Fibroblast of the conjunctiva (primary cell): Measurements from ENCODE around the gene SRRM1.
"Not testable (repeated sequence)": the region's sequence is repeated elsewhere in the genome, so short reads cannot be mapped to it uniquely, and the experiment has no call there.

Experiments
- DNase-seq: peaks from one replicate; pipeline ENCODE4 v3.0.0-alpha.2; 2010; ENCODE audit warnings: low read depth

The SRRM1 gene

DNA sequence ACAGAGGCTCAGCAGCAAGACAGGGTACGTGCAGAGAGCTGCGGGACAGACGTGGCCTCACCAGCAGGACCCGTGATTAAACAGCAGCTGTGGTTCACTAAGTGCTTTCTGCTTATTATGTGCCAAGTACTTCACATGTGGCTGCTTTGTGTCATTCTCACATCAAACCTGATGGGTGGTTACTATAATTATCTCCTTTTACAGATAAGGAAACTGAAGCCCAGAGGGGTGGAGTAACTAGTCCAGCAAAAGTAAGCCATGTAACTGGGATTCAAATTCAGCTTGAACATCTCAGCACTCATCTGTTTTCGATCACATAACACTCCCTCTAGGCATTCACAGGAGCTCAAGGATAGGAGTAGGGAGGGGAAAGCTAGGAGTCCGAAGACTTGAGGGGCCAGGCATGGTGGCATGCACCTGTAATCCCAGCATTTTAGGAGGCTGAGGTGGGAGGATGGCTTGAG is 51.3 kb downstream of the SRRM1 start:
- no peak for DNase-seq

DNA sequence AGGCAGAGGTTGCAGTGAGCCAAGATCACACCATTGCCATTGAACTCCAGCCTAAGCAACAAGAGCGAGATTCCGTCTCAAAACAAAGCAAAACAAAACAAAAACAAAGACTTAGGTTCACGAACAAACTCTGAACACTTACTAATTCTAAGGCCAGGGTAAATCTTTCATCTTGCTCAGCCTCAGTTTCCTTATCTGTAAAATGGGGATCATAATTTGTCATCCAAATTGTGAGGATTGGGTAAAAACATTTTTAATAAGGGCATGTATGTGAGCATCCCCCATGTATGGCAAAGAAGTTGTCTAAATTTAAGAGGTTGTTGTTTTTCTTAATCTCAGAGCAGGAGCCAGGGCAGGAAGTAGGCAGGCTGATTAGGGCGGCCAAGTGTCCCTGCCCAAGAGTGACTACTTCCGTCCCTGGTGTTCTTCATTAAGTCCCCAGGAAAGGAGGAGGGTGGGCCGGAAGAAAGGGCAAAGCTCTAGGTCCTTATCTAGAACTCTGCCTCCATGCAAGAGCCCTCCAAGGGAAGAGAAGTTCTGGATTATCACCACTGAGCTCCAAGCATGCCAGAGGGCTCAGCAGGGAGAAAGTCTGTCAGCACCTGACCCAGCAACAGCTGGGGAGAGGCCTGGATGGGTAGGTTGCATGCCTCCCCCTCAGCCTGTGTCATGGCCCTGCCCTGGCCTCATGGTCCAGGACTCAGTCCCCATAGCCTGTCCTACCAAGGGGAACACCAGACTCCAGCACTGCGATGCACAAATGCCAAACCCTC is 52.3 kb downstream of the SRRM1 start:
- no peak for DNase-seq

DNA sequence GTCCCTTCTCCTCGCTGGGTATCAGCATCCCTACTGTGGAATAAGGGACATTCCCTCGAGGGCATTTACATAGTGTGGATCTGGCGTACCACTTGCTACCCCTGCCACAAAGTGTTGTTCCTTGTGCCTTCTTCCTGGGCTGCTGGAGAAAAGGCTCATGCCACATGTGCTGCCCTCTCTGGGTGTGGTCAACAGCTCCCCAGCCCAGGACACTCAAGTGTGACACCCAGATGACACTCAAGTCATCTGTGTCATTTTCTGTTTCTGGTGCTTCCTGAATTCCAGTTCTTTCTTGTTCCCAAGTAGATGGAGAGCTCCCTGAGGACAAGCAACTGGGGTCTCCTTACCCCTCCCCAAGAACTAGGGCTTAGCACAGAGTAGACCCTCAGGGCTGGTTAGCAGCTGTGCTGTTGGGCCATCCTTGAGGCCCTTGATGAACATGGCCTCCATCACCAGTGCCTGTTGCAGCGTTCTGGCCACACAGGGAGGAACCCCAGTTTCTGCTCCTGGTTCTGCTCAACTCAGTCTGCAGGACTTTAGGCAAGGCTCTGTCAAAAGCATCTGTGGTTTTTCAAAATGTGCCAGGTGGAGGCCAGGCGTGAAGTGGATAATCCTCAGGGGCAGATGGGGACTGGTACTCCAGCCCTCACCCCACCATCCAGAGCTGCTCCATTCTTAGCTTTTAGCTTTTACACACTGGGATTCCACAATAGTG is 53.1 kb downstream of the SRRM1 start:
- no peak for DNase-seq

DNA sequence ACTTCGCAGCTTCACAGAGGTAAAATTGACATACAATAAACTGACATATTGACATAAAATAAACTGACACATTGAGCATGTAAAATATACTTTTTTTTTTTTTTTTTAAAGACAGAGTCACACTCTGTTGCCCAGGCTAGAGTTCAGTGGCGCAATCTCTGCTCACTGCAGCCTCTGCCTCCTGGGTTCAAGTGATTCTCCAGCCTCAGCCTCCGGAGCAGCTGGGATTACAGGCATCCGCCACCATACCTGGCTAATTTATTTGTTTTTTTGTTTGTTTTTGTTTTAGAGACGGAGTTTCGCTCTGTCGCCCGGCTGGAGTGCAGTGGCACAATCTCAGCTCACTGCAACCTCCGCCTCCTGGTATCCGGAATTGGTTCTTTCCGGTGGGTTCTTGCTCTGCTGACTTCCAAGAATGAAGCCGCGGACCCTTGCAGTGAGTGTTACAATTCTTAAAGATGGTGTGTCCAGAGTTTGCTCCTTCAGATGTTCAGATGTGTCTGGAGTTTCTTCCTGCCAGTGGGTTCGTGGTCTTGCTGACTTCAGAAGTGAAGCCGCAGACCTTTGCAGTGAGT is 53.7 kb downstream of the SRRM1 start:
- DNase-seq = no peak

DNA sequence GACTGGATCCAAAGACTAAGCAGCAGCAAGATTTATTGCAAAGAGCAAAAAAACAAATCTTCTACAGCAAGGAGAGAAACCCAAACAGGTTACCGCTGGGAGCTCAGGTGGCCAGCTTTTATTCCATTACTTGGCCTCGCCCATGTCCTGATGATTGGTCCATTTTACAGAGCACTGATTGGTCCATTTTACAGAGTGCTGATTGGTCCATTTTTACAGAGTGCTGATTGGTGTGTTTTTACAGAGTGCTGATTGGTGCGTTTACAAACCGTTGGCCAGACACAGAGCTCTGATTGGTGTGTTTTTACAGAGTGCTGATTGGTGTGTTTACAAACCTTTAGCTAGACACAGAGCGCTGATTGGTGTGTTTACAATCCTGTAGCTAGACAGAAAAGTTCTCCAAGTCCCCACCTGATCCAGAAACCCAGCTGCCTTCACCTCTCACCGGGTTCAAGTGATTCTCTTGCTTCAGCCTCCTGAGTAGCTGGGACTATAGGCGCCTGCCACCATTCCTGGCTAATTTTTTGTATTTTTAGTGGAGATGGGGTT is 54.4 kb downstream of the SRRM1 start:
- not testable (repeated sequence) for DNase-seq

DNA sequence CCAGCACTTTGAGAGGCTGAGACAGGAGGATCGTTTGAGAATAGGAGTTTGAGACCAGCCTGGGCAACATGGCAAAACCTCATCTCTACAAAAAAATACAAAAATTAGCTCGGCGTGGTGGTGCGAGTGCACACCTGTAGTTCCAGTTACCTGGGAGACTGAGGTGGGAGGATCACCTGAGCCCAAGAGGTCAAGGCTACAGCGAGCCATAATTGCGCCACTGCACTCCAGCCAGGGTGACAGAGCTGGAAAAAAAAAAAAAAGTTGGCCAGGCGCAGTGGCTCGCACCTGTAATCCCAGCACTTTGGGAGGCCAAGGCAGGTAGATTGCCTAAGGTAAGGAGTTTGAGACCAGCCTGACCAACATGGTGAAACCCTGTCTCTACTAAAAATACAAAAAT is 55.2 kb downstream of the SRRM1 start:
- not testable (repeated sequence) for DNase-seq

DNA sequence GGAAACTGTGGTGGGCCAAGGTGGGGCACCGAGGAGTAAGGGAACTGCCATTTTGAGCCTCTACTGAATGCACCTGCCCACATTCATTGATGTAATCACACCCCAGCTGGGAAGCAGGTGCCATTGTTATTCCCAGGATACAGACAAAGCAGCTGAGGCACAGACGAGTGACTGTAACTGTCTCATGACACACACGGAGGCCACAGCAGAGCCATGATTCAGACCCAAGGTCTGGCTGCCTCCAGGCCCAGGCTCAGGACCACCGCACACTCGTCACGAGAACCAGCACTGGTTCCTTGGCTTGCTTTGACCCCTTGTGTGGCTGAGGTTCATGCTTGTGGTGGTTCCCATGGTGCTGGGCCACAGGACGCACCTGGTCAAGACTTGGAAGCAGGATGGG is 56.5 kb downstream of the SRRM1 start:
- DNase-seq = no peak

DNA sequence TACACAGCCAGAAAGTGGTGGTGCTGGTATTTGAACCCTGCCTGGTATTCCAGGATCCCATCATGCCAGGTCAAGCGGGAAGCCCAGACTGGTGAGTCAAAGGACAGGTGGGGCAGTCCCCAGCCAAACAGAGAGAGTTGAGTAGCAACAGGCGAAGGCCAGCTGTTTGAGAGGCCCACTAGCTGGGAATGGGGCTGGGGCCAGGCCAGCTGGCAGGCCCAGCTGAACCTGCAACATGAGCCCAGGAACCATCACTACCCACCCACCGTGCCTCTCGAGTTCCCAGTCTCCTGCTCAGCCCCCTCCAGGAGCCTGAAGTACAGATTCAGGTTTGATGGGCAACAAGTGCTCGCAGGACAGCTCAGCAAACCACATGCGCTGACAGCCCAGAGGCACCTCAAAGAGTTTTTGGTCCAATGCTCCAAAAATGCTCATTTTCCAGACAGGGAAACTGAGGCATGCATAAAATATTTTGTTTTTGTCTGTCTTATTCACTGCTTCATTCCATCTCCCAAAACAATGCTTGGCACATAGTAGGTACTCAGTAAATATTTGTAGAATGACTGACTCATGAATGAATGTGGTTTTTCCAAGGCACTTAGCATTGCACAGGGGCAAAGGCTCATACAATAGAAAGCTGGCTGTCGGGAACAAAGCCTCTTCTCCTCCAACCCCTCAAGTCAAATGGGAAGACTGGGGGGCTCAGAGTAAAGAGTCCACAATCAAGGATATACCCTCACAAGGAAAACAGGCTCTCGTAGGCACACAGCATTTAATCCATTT is 59.6 kb downstream of the SRRM1 start:
- no peak for DNase-seq

DNA sequence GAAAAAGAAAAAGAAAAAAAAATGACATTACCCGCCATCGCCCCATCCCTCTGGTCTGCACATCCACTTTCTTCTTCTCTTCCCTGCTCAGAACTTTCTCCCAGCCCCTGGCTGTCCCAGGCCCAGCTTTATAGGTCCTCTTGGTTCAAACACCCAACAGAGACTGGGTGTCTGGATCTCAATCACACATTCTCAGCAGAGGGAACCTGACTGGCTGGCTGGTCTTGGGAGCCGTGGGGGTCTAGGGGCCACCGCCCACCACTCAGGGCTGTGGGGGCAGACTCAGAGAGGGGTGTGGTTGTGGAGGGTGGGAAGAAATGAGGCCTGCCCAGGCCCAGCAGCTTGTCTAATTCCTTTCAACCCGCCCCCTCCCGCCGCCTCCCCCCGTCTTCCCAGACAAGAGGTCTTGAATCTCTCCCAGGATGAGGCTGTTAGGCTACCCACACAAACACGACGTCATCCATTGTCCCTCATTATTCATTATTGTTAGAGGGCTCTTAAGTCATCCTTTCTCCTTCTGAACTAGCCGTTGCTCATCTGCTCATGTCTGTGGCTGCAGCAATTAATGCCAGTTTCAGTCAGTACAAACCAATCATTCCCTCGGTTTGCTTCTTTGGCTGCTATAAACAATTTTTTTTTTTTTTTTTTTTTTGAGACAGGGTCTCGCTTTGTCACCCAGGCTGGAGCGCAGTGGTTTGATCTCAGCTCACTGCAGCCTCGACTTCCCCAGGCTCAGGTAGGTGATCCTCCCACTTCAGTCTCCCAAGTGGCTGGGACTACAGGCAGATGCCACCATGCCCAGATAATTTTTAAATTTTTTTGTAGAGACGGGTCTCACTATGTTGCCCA is 61.5 kb downstream of the SRRM1 start:
- no peak for DNase-seq

DNA sequence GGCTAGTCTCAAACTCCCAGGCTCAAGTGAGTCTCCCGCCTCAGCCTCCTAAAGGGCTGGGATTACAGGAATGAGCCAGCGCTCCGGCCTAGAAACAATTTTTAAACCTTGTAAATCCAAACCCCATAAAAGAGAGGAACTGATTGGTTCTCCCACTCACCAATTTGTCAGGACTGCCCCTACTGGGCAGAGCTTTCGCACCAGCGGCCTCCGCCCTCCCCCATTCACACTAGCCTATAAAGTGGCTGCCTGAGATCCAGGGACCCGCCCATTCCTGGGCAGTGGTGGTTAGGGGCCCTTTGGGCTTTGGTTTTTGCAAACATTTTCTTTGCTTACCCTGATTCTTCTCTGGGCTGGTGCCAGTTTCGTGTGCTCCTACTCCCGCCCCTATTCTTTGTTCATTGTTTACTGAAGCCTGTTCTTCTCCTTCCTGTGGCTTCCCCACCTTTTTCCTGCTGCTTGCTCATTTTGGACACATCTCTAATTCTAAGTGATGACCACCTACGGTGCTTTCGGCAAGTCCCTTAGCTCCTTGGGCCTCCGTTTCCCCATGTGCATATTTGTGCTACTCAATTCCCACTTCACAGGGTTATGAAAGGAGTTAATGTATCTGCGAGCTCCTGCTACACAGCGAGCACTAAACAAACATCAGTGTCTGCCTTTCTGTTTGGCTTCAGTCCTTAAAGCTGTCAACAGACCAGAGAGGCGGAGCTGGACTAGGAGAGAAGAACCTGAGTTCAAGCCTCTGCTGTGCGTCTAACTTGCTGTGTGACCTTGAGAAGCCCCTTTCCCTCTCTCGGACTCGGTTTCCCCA is 62.4 kb downstream of the SRRM1 start:
- DNase-seq = peak; percentile 75

DNA sequence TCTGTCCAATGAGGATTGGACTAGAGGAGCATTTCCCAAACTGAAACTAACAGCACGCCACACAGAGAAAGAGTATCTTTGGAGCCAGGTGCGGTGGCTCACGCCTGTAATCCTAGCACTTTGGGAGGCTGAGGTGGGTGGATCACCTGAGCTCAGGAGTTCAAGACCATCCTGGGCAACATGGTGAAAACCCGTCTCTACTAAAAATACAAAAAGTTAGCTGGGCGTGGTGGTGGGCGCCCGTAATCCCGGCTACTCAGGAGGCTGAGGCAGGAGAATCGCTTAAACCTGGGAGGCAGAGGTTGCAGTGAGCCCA is 62.9 kb downstream of the SRRM1 start:
- DNase-seq = not testable (repeated sequence)

DNA sequence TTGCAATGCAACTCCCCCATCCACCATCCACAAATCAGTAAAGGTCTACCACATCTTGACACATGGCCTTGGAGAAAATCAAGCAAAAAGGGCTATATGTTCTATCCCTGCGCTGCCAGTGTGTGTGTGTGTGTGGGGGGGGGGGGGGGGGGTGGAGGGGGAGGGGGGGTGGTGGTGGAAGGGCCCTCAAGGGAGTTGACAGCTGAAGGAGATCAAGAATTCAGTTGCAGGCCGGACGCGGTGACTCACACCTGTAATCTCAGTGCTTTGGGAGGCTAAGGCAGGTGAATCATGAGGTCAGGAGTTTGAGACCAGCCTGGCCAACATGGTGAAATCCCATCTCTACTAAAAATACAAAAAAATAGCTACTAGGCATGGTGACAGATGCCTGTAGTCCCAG is 64.6 kb downstream of the SRRM1 start:
- DNase-seq = no peak

DNA sequence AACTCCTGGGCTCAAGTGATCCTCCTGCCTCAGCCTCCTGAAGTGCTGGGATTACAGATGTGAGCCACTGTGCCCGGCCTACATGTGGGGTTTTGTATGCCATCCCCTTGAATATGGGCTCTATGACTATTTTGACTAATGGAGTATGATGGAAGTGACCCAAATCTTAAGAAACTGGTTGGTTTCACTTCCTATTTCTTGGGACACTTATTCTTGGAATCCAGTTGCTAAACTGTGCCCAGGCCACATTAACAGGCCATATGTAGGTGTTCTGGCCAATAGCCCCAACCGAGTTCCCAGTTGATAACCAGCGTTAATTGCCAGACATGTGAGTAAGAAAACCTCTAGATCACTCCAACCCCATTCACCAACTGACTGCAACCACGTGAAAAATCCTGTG is 65.8 kb downstream of the SRRM1 start:
- DNase-seq = no peak

DNA sequence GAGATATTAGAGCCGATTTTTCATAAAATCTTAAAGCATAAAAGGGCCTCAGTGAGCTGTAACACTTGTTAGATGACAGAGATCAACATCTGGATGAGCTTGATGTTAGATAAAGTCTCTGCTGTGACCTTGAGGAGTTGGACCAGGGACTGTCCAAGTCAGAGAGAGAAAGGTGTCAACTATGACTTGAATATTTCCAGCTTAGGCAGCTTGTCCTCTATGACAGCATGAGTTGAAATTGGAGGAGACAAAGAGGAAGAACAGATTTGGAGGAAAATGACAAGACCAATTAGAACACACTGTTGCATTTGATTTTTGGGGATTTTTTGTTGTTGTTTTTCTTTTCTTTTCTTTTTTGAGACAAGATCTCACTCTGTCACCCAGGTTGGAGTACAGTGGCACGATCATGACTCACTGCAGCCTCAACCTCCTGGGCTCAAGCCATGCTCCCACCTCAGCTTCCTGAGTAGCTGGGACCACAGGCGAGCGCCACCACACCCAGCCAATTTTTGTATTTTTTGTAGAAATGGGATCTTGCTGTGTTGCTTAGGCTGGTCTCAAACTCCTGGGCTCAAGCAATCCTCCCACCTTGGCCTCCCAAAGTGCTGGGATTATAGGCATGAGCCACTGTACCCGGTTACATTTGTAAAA is 66.8 kb downstream of the SRRM1 start:
- DNase-seq = no peak

DNA sequence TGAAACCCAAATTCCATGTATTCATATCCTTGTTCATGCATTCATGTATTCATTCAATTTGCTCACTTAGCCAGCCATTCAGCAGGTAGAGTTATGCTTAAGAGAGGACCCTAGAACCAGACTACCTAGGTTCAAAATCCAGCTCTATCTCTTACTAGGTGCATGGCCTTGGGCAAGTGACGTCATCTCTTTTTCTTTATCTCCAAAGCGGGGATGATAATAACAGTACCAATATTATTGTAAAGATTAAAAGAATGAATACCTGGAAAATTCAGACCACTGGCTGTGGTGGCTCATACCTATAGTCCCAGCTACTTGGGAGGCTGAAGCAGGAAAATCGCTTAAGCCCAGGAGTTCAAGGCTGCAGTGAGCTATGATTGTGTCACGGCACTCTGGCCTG is 68.2 kb downstream of the SRRM1 start:
- DNase-seq = no peak

DNA sequence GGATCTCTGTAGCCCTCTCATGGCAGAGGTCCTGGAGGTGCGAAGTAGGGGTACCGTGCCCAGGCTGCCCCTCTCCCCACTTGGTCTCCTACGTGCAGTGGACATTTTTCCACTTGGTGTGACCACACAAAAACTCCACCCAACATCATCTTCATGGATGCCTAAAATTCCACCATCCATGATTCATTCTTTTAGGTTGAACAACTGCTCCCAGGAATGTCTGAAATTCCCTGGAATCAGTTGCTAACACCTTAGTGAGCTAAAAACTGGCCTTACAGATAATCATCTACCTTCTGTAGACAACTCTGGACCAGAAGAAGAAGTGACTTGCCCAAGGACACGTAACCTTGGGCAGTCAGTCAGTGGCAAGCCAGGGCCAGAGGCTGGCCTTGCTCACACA is 70.1 kb downstream of the SRRM1 start:
- DNase-seq = no peak

DNA sequence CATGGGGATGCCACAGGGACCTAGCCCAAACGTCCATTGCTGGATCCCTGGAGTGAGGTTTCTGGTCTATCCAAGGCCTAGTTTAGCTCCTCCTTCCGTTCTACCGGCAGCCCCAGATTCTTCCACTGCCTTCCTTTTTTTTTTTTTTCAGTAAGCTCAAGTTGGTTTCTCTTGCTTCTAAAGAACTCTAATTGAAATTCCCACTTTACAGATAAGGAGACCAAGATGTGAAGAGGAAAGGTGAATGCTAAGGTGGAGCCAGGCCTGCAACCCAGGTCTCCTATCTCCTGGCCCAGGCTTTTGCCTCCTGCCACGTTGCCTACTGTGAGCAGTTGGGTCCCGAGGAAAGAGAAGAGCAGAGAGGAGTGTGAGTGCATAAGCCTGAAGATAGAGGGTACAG is 70.6 kb downstream of the SRRM1 start:
- no peak for DNase-seq

DNA sequence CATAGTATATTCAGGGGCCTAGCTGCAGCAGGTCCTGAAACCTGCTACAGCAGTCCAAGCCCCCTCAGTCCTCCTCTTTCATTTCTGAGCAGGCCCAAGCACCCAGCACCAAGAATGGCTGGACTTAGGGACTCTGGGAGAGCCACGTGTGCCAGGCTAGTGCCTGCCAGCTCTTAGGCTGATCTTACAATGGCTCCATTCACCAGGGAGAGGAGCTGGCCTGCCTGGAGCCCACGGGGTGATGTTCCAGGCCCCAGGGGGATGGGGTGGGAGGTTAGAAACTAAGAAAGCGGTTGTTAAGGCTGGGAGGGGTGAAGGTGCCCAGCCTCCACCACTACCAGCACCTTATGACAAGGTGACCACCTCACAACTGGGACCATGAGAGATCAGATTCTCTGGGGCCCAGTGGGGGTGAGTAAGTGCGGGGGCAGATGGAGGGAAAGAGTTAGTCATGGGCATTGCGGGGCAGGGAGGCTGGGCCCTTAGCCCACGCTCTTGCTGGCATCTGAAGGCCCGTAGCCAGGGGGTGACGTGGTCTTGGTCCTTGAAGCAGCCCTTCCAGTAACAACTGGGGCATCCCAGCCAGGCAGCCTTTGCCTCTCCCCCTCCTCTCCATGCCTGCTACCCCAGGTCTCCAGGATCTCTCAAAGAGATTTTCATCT is 71.9 kb downstream of the SRRM1 start:
- no peak for DNase-seq

DNA sequence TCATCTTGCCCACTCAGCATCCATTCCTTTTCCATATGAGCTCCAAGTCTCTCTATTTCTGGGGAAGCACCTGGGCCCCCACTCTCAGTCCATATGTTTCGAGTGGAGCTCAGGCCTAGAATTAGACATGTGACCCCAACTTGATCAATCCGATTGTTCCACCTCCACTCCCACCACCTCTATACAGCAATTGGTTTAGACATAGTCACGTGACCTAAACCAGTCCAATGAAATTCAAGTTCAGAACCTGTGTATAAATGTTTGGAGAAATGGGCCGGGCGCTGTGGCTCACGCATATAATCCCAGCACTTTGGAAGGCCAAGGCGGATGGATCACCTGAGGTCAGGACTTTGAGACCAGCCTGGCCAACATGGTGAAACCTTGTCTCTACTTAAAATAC is 72.6 kb downstream of the SRRM1 start:
- DNase-seq = no peak
